Kidney tubule cell (primary cell): ENCODE measurements around the gene BLOC1S3.

ENCODE experiments used
- DNase-seq: peaks from one replicate; pipeline ENCODE4 v3.0.0-alpha.2; 2018; ENCODE audit warnings: low spot score

BLOC1S3 gene

DNA sequence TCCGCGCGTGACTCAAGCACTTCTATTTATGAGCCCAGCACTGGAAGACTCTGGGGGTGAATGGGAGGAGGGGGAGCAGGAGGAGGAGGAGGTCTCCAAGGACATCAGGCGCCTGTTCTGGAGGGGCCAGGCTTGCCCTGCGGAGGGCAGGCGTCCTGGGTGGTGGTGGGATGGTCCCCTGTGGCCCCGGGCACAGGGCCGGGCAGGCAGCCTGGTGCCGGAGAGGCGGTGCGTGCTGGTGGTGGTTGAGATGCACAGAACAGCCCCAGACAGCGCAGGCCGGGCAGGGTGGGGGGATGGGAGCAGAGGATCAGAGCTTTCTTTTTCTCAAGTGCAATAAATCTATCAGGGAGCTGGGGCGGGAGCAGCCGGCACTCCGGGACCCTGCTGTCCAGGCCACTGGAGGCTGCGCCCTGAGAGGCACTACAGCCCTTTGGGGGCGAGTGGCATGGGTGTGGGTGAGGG is 31.8 kb upstream of the BLOC1S3 start:
- no peak for DNase-seq

DNA sequence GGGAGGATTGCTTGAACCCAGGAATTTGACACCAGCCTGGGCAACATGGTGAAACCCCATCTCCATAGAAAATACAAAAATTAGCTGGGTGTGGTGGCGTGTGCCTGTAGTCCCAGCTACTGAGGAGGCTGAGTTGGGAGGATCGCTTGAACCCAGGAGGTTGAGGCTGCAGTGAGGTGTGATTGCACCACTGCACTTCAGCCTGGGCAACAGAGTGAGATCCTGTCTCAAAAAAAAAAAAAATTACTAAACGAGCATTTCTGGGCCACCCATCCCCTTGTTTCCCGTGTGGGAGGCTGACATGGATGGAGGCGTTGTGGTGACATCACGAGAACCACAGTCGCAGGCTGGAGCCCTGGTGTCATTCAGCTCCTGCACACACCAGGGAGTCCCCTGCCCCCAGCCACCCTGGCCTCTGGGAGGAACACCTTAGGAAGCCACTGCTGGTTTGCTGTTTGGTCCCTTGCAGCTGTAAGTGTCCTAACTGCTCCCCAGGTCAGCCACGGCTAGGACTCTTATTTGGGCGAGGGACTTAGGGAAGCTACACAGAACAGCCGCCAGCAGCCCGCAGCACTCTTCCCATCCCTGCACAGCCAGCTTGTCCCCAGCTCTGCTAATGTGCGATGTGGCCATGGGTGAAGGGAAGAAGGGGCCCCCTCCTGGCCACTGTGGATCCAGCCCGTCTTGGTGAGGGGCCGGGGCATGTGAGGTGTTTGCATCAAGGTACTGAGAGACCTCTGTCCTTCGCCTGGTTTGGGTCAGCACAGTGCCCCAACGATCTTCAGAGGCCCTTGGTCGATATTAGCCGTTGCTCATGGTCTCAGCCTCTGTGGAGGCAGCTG is 30.5 kb upstream of the BLOC1S3 start:
- no peak for DNase-seq

DNA sequence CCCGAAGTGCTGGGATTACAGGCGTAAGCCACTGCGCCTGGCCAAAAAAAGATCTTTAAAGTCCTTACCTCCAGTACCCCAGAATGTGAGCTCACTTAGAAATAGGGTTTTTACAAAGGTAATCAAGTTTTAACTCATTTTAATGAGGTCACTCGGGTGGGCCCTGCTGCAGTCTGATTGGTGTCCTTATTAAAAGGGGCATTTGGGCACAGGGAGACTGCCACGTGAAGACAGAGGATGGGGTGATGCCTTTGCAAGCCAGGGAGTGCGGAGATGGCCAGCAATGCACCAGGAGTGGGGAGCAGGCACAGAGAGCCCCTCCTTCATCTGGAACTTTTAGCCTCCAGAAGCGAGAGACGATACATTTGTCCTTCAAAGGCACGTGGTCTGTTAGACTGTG is 29.5 kb upstream of the BLOC1S3 start:
- DNase-seq: no peak

DNA sequence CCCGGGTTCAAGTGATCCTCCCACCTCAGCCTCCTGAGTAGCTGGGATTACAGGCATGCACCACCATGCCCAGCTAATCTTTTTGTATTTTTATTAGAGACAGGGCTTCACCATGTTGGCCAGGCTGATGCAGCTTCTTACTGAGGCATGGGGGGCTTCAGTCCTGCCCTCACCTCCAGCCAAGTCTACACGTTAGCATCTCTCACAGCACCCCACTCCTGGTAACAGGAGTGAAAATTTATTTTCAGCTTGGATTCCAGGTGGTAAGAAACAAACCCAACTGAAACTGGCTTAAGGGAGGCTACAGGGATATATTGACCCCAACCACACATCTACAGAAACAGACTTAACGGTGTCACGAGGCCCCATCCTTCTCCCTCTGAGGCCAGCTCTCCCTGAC is 28.4 kb upstream of the BLOC1S3 start:
- no peak for DNase-seq

DNA sequence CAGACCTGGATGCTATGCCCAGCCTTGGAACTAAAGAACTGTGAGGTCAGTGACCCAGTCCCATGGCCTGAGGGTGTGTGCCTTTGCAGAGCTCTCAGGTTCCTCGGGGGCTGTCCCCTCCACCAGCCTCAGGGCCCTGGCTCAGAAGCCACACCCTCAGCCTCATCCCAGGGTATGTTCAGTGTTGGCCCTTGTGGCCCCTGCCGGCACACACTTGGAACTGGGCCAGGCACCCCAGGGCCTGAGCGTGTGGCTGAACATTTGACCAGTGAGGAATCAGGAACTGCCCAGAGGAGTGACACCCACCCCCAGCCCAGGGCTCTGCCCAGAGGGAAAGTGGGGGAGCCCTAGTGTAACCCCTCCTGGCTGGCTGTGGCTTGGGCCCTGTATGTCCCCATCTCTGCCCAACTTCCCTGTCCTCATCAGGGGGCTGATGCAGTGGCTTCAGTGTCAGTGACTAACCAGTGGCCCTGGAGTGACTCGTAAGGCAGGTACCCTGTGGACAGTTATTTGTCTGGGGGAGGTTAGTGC is 27.8 kb upstream of the BLOC1S3 start:
- peak; percentile 57 for DNase-seq

DNA sequence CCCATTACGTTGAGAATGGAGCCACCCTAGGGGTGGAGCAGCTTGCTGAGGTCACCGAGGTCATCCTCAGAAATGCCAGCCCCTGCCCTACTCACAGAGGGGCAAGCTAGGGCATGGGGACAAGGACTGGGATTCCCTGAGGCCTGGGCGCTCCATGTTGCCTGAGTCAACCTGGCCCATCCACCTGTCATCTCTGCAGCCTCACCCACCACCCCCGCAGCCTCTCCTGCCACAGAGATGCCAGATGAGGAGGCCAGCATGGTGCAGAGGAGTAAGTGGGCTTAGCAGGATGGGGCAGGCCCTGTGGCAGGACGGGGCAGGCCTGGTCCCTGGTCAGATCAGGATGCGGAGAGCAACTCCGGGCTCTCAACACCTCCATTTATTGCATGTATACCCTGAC is 27.3 kb upstream of the BLOC1S3 start:
- no peak for DNase-seq

DNA sequence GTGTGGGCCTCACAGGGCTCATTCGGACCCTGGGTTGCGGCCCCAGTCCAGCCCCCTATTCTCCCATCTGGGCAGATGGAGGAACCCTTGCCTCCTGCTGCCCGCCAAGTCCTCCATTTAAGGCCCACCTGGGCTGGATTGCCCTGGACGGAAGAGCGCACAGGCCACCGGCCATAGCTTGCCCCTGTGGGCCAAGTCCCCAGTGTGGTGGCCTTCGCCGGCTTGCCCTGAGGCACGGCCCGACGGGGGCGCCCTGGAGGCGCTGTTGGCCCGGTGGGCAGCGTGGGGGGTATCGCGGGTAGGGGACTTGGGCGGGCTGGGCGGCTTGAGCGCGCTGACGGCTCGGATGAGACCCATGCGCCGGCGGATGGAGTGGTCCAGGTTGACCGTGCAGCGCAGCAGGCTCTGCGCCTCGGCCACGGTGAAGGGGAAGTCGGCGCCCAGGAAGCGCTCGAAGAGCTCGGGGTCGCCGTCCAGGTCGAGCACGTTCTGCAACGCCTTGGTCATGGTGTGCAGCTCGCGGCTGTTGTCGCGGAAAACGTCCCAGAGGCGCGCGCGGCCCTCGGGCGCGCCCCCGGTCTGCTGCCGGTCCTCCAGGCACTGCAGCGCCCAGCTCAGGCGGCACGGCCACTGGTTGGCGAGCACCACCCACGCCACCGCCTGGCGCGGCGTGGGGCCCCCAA is 26.6 kb upstream of the BLOC1S3 start:
- no peak for DNase-seq

DNA sequence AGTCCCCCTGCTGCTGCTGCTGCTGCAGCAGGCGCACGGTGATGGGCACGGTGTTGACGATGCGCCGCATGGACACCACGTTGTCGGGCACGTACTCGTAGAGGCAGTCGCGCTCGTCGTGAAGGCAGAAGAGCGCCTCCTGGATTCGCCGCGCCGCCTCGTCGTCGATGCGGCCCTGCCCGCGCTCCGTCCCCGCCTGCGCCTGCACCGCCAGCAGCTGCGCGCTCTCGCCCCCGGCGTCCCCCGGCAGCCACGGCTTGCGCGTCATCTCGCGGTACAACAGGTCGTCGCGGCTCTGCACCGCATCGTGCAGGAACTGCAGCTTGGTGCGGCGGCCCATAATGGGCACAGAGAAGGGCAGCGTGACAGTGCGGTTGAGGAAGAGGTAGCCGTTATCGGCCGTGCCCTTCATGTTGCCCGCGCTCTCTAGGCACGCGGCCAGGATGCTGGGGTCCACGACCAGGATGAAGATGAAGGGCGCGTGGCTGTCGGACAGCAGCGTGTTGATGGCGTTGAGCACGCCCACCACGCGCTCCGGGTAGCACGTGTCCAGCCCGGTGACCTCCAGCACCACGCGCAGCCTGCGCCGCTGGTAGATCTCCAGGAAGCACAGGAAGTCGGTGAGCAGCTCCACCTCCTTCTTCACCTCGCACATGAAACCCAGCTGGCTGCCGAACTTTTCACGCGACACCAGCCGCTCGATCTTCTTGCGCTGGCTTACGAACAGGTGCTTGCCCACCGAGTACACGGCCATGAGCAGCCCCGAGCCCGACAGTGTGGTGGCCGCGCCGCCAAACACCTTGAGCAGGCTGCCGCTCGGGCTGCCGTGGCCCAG is 25.9 kb upstream of the BLOC1S3 start:
- DNase-seq: peak; percentile 42

DNA sequence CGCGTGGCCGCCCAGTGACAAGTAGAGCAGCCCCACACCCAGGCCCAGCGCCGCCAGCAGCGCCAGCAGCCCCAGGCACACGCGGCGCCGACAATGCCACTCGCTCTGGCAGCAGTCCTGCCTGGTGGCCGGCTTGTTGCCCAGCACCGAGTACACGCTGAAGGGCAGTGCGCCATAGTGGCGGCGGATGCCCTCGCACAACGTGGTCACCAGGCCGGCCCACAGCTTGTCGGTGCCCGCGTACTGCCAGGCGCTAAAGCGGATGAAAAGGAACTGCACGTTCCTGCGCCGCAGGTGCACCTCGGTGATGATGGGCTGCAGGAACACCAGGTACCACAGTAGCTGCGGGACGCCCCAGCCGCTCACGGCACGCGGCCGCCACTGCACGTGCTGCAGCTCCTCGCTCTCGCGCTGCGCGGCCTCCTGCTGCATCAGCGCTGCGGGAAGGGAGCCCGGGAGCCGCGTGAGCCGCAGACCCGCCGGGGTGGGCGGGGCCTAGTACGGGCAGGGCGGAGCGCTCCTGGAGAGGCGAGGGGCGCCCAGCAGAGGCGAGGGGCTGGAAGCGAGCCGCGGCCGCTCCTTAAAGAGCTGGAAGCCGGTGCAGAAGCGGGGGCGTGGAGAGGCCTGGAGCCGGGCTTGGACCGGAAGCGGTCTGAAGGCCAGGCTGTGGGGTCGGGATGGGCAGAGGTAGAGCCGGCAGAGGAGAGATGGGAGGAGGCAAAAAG is 25.1 kb upstream of the BLOC1S3 start:
- DNase-seq: no peak

DNA sequence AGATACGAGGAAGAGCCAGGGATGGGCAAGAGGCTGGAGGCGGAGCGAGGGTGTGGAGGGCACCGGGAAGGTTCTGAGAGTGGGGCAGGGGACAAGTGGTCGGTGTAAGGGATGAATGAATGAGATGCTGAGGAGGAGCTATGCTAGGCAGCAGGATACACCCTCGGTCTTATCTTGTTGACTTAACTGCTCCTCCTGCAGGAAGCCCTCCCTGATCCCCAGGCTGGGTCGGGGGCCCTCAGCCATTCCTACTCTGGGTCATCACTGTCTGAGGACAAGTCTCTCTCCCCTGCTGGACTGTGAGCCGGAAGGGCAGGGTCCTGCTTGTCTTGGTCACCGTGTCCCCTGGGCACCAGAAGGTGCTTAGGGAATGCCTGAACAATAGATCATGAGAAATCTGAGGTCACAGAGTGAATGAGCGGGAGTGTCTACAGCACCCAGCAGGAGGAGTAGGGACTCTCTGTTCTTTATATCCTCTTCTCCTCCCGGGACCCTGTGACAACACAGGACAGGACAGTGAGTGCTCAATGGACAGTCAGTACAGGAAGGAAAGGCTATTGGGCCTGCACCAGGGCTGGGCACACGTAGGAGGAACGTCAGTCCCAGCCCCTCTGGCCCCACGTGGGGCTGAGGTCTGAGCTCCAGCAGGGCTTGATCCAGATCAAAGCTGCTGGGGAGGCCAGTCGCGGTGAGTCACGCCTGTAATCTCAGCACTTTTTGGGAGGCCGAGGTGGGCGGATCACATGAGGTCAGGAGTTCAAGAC is 24.3 kb upstream of the BLOC1S3 start:
- peak; percentile 74 for DNase-seq

DNA sequence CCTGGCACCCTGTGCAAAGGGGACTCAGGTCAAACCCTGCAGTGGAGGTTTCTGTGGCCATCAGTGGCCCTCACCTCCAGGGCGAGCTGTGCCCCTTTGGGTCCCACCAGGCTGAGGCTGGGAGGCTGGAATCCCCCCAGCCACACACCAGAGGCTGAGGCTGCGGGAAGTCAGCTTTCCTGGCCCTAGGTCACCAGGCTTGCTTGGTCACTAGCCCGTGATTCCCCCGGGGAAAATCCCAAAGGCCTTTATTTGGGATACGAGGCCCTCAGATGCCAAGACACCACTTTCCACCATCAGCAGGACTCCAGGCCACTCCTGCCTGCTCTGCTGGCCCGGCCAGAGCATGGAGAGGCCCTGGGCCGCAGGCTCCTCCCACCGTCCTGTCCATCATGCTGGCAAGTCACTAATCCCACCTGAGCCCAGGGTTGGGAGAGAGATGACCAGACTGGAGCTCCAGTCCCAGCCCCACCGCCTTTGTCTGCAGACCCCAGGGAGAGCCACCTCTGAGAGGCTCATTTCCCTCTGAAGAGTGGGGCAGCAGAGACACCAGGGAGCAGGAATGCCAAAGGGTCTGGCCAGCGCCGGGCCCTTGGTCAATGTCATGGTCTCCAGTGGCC is 22.5 kb upstream of the BLOC1S3 start:
- DNase-seq: no peak

DNA sequence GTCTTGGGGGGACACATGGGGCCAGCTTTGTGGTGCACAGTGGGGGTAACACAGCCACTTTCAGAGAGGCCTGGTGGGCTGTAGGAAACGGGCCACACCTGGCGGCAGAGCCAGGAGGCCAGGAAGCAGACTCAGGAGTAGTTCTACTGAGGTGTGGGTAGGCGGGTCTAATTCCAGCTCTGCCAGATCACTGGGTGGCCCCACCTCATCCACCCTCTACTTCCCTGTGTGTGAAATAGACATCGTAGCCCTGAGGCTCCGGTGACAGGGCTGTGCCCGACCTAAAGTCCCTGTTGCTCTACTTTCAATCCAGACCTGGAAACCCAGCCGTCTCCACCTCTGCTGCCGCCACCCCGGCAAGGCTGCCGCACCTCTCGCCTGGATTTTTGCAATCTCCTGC is 21.8 kb upstream of the BLOC1S3 start:
- no peak for DNase-seq

DNA sequence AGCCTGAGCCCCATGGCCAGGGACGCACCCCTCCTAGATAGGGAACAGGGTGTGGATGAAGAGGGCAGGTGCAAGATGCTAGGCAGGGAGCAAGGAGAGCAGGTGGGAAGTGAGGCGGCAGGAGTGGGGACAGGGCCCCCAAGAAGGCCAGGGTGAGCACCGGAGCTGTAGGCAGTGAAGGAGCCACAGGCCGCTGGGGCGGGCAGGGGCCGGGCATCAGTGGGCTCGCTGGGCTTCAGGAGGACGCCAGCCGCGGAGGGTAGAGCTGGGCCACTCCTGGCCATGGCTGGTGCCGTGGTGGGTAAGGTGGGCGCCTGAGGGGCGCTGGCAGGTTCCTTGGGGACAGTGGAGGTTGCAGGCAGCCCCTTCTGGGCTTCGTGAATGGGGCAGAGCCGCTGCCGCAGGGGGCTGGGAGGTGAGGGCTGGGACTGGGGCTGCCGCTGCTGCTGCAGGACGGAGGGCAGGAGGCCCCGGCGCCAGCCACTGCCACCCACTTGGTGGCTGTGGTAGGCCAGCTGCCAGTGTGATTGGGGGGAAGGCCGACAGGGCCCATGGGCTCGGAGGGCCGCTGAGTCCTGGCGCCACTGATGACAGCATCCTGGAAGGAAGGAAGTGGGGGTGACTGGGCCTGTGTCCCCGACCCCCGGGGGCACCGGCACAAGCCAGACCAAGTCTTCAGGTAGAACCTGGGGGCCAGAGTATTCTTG is 19.9 kb upstream of the BLOC1S3 start:
- DNase-seq: no peak

DNA sequence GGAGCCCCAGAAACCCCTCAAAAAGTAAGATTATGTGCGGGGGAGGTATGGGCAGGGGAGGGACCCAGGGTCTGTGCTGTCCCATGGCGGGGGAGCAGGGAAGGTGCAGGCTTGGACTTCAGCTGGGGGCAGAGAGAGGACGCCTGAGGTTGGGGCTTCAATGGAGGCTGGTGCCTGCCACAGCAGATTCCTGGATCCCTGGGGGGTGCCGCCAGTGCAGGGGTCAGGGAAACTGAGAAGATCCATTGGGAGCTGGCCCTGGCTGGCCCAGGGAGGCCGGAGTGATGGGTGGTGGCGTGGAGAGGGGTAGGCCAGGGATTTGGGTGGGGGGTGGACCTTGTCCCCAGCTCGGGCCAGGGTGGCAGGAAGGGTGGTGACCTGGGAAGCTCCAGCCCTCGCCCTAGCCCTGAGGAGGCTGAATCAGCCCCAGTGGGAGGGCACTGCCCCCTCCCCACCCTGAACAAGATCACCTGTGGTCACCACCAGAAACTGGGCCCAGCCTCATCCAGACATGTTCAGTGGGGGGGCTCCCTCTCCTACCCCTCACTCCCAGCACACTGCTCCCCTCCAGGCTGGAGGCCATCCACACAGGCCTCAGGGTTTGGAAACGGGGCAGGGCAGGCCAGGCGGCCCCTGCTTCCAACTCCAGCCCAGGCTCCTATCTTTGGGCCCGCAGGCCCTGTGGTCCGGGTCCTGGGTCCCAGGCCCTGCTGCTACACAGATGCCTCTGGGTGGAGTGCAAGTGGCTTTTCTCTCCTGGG is 19.2 kb upstream of the BLOC1S3 start:
- DNase-seq: no peak

DNA sequence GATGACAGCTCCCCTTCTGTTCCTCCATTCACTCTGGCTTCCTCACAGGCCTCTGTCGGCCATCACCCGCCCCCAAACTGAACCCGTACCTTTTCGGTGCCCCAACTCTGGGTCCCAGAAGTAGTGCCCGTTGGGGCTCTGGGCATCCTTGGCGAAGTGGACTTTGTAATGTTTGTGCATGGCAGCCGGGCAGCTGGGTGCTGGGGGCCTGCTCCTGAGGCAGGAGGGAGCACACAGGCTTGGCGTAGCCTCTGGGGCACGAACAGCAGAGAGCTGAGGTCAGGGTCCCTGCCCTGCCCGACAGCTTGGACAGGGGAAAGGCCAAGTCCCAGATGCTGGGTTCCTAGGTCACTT is 18.6 kb upstream of the BLOC1S3 start:
- no peak for DNase-seq

DNA sequence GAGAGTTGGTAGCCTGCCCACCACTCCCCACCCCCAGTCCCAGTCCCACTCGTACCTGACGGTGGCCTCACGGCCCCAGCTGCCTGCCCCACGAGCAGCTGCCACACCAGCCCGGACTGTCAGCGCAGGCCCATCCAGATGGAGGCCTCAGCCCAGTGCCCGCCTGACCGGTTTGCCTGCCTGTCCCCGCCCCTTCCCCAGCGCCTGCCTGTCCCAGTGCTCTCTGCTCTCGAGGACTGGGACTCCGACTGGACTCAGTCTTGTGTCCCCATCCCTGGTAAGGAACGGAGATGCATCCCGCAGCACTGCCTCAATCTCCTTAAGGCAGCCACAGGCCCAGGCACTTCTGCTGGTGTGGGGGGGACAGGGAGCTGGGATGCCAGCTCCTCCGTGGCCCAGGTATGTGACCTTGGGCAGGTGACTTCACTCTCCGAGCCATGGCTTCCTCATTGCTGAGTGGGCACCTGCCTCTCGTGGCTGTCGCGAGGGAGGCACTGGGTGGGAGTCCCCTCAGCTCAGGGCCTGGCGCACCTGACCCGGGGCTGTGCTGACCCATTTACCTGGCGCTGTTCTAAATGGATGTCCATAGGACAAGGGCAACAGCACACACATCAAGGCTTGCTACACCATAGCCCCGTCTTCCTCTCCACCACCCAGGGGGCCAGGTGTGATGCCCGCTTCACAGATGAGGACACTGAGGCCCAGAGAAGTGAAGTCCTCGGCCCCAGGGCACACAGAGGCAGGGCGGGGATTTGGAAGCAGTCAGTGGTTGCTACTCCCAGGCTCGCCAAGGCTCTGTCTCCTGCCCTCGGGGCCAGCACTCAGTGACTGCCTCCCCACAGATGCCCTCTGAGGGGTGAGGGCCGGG is 17.5 kb upstream of the BLOC1S3 start, which contains the start of gene NKPD1:
Gene NKPD1, minus strand, starts transcription at position 113 of the 868 bp plus-strand sequence. CDS start 832 bp downstream, outside the sequence.
- no peak for DNase-seq

DNA sequence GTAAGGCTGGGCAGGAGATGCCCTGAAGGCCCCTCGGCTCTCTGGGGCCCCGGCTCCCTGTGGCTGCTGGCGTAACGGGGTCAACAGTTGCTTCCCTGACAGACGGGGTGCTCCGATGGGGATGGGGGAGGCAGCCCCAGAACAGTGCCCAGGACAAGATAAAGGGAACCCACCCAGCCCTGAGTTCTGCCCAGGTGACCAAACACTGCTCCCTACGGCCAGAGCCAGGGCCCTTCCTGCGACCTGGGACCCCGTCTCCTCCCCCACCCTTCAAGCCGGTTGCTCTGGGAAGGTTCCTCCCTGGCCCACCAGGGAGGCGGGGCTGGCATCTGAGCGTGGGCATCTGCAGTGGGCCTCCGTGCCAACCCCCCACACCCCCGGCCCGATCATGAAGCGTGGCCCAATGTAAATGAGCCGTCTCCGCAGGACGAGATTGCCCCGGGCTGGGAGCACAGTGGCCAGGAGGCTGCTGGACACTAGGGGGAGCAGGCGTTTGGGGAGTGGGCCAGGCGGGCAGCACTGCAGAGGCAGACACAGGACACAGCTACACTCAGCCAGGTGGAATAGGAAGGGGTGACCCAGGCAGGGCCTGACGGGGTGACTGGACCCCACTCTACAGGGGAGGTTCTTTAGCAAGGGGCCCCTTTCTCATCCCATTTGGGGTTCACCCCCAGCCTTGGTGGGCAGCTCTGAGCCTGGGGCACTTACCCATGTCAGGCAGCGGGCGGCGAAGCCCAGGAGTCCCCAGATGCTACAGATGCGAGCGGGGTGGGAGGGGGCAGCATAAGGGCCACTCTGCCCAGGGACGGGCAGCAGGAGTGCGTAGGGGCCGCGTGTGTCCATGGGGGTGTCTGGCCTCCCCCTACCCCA is 16.6 kb upstream of the BLOC1S3 start:
- peak; percentile 39 for DNase-seq
